NCI-H2029 treated with DMSO at 0.1 percent for 48 hours (cell line): Measurements from ENCODE around the gene PMEPA1.
A peak's percentile ranks its signal among the peaks of the same experiment; 100 is the strongest.
"Not testable (repeated sequence)": the region's sequence is repeated elsewhere in the genome, so short reads cannot be mapped to it uniquely, and the experiment has no call there.

Source experiments
- DNase-seq: peaks from one replicate; lab custom pipeline; 2025; lab: John Stamatoyannopoulos, UW

PMEPA1 gene

DNA sequence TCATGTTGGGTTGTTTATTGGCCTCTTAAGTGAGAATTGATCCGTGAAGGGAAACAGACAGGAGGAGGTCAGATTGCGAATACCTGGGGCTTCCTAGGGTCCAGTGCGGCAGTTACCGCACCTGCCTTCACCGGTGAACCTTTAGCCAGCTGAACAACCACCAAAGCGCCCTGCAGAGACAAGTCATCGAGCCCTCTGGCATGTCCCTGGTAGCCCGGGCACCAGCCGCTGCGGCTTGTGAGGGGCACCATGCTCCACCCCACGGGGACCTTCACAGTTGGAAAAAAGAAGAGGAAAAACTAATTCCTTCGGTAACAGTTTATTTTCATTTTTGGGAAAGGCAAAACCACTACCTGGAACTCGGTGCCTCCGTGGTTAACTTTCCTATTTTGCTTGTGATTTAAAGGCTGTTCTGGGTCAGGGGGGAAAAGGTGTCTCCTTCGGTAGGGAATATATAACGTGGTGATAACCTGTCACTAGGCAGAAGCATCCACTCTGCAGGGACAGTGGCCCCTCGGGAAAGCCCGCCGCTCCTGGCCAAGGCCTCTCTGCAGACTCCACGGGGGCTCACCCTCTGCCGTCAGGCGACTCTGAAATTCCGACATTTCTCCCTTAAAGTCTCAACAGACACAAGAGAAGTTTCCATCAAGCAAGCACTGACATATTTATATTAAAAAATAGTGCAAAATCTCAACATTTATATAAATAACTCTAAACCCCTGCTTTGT is 58.9 kb downstream of the PMEPA1 start:
- DNase-seq = peak; percentile 62

DNA sequence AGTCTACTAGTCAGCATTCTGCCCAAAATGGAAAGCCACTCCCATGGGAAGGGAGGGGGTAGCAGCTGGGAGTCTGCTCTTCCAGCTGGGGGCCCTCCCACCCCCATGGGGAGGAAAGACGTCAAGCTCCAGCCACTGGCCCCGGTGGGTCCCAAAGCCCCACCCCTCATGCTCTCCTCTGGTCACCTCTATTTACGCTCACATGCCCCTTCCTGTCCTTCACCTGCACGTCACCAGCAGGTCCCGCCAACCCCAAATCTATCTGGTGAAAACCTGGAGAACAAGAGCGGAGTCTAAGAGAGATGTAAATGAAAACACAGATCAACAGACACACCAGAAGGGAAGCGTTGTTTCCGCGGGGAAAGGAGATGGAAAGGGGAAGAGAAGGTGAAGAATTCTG is 59.5 kb downstream of the PMEPA1 start:
- DNase-seq = no peak

DNA sequence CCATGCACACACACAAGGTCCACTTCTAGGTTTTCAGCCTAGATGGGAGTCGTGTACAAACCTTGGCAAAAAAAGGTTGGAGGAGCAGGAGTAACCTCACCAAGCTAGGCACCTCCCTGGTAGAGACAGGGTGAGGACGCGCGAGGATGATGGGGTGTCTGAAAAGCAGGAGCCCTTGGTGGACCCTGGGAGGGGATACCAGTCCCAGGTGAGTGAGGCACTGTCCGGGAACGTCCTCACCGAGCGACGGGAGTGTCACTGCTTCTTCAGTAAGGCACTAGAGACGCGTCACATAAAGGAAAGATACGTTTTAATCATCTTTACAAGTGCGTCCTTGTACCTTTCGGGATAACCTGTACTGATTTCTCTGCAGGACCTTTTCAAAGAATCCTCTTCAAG is 60.2 kb downstream of the PMEPA1 start:
- no peak for DNase-seq

DNA sequence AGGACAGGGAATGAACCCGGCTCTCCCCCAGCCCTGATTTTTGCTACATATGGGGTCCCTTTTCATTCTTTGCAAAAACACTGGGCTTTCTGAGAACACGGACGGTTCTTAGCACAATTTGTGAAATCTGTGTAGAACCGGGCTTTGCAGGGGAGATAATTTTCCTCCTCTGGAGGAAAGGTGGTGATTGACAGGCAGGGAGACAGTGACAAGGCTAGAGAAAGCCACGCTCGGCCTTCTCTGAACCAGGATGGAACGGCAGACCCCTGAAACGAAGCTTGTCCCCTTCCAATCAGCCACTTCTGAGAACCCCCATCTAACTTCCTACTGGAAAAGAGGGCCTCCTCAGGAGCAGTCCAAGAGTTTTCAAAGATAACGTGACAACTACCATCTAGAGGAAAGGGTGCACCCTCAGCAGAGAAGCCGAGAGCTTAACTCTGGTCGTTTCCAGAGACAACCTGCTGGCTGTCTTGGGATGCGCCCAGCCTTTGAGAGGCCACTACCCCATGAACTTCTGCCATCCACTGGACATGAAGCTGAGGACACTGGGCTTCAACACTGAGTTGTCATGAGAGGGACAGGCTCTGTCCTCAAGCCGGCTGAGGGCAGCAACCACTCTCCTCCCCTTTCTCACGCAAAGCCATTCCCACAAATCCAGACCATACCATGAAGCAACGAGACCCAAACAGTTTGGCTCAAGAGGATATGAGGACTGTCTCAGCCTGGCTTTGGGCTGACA is 60.8 kb downstream of the PMEPA1 start:
- no peak for DNase-seq

DNA sequence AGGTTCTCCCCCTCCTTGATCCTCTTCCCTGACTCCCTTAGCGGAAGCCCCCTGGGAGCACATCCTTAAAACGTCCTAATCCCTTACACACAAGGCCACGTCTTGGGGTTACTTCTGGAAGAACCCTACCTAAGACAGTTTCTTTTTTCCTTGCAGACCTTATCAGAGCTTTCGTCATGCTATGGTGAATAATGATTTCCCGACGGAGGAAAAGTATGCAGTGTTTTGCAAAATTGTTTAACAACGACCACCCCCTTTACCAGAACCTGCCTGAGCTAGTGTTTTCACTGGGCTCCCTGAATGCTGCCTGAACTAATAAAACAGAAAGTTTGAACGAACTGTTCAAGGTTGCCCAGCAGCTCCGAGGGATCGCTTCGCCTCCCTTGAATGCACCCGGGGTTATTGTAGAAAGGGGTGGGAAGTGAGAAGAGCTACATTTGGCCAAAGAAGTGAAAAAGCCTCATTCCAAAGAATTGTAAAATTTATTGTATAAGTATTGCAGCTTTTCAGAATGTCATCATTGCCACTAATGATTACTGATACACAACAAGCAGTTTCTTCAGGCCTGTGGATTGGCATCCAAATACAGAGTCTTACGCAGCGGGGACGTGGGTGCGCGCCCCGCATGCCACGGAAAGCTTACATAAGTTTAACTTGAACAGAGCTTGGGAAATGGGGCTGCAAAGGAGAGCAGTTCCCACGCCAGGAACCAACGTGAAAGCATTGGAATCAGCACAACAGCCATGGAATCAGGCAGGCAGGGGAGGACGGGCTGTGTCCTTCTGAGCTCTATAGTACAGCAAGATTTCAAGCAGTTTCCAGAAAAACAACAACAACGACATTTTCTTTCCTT is 61.7 kb downstream of the PMEPA1 start:
- no peak for DNase-seq

DNA sequence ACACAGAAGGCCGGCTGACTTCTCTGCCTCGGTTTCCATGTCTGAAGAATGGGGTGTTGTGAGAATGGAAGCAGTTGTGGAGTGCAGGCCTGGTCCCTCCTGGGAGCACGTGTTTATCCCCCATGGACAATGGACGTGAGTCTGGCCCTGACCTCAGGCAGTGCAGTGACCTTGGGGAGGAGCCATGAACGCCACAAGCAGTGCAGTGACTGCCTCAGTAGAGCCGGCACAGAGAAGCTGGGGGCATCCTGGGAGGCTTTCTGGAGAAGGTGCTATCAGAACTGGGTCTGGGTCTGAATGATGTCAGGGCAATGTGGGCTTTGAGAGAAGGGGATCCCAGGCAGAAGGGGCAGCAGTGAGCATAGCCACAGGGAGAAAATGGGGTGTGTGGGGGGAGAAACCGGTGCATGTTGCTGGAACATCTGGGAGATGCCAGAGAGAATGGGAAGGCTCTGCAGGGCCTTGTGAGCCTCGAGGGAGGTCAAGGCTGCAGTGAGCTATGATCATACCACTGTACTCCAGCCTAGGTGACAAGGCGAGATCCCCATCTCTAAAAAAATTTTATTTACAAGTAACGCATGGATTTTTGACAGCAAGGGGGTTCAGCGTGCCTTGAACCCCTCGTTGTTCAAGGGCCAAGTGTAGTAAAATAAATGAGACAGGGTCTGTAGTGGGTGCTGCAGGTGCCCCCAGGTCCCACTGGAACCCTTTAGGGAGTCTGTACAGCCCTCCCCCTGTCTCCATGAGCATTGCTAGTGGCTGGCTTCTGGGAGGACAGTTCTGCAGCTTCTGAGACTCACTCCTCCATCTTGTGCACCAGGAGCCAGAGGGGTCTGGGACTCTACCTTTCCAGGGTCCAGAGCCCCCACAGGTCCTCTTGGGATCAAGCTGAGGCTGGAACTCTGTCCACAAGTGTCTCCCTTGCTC is 62.5 kb downstream of the PMEPA1 start:
- DNase-seq = no peak

DNA sequence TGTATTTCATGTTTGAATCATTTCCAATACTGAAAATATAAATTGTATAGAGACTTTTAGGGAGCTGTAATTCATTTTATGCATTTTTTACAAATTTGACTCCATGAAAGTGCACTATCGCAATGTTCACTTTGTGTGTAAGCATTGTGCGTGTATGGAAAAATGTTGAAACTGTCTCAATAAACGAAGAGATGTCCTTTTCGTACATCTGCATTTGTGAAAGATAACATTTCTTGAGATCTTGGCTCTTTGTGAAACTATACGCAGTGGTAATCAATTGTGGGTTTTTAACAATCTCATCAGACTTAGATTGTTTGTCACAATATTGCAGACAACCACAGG is 70.9 kb downstream of the PMEPA1 start:
- no peak for DNase-seq

DNA sequence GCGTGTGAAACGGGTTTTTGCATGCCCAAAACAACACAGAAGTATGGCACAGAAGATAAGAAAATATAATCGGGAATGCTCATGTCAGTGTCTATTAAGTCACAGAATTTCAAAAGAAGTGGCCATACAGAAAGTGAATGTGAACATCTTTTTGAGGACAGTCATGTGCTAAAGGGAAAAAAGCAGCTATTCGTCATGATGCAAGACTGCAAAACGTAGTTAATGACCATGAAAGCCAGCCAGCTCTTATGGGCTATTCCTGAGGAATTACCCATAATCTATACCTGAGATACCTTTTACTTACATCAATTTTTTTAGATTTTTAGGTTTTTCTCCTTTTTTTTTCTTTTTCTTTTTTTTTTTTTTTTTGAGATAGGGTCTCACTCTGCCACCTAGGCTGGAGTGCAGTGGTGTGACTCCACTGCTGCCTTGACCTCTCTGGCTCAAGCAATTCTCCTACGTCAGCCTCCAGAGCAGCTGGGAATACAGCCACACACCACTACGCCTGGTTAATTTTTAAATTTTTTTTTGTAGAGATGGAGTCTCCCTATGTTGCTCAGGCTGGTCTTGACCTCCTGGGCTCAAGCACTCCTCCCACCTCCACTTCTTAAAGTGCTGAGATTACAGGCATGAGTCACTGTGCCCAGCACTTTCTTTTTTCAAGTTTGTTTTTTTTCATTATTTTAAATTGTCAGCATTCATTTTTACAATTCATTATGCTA is 71.5 kb downstream of the PMEPA1 start:
- no peak for DNase-seq

DNA sequence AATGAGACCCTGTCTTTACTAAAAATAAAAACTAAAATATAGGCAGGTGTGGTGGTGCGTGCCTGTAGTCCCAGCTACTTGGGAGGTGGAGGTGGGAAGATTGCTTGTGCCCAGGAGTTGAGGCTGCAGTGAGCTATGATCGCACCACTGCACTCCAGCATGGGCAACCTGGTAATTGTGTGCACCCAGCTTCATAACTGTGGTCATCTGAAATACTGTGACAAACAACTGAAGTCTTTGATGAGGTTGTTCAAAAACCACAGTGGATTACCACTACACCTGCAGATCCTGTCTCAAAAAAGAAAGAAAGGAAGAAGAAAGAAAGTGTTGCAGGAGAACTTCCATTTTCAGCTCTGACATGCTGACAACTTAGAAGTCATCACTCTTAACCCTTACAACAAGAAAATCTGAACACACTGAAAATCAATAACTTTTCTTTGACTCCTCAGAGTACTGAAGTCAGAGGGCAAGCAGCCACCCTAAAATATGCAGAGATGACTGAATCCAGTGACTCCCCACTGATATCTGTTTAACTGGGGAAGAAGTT is 75.8 kb downstream of the PMEPA1 start:
- DNase-seq = no peak

DNA sequence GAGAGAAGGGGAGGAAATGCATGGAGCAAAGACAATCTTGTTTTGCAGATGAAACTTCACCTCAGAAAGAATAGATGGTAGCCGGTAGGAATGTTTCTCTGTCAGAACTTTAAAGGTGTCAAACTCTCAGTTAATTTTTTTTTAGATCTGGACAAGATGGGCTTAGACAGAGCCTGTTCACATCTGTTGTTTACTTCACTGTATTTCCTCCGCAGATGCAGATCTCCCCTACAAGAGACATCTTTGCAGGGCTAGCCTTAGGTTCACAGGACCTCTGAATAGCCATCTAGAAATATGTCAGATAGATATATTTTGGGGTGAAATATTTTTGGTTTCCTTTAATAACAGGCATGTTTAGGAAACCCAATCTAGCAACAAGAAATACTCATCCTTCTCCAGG is 77.5 kb downstream of the PMEPA1 start:
- no peak for DNase-seq

DNA sequence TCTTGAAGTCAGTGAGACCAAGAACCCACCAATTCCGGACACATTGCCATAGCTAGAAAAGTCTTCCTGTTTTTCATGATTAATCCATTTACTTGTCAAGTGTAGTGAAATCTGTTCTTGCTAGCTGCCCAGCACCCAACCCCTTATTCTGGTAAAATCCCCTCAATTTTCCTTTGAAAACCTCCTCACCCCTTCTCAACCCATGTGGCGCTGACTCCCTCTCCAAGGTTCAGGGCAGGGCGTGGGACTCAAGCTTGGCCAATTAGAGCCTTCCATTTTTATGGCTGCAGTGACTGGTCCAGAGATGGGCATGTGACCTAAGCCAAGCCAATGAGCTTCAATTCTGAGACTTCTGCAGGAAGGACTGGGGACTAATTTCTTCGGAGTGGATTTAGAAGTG is 79.8 kb downstream of the PMEPA1 start:
- DNase-seq = no peak

DNA sequence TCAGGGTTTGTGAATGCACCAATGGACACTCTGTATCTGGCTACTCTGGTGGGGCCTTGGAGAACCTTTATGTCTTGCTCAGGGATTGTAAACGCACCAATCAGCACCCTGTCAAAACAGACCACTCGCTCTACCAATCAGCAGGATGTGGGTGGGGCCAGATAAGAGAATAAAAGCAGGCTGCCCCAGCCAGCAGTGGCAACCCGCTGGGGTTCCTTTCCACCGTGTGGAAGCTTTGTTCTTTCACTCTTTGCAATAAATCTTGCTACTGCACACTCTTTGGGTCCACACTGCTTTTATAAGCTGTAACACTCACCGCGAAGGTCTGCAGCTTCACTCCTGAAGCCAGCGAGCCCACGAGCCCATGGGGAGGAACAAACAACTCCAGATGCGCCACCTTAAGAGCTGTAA is 80.3 kb downstream of the PMEPA1 start:
- DNase-seq = not testable (repeated sequence)

DNA sequence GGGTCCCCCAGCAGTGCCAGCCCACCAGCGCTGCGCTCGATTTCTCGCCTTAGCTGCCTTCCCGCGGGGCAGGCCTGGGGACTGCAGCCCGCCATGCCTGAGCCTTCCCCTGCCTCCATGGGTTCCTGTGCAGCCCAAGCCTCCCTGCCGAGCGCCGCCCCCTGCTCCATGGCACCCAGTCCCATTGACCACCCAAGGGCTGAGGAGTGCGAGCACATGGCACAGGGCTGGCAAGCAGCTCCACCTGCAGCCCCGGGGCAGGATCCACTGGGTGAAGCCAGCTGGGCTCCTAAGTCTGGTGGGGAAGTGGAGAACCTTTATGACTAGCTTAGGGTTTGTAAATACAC is 80.9 kb downstream of the PMEPA1 start:
- DNase-seq = not testable (repeated sequence)

DNA sequence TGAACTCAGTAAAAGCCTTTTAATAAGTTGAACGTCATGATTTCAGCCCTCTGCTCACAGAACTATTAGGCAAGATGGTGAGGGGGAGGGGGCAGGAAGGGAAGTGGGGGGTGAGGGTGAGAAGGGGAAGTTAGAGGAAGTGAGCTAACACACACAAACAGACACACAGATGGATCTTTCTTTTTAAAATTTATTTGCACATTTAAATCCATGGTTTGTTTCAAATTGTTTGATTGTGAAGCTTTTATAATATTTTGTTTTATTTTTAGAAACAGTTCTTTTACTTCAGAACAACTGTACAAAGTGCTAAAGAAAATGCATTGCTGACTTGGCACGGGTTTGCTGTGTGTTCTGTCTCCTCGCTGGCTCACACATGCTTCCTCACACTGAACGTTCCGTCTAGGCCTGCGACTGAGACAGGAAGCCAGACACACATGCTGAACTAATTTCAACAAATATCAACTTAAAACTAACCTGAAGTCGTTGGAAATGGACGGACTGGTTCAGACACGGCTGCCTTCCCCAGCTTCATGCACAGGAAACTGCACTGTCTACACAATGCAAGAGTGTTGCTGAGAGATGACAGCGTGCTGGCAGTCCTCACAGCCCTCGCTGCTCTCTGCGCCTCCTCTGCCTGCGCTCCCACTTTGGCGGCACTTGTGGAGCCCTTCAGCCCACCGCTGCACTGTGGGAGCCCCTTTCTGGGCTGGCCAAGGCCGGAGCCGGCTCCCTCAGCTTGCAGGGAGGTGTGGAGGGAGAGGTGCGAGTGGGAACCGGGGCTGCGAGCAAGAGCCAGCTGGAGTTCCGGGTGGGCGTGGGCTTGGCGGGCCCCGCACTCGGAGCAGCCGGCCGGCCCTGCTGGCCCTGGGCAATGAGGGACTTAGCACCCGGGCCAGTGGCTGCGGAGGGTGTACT is 81.5 kb downstream of the PMEPA1 start:
- DNase-seq = no peak

DNA sequence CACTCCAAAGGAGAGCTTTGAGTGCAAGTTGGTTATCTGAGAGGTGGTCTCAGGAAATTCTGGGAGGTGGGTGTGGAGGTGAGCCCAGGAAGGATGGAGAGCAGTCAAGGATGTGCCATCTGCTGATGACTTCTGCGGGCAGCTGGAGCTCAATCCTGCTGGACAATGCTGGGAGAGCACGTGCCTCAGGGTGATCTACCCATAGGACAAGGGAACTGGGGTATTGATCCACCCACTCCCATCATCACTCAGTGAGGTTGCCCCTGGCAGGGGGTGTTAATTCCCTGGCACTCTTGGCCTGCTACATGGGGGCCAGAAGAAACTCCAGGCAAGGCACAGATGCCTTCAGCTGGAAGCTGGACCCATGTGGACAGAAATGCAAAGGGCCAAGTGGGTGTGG is 82.5 kb downstream of the PMEPA1 start:
- no peak for DNase-seq

DNA sequence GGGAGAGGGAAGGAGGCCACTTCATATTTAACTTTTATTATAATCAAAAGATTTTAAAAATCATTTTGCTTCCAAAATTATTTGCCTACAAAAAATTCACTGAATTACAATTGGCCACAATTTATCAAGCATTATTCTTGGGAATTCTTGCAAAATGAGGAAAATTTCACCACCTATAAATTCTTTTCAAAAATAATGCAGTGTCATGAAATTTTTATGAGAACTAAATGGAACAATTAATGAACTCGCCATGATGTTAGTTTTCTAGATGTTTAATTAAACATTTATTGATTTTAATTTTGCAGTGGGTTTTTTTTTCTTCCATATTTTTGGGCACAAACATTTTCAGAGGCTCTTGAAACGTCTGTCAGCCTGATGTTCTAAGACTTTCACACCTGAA is 83.8 kb downstream of the PMEPA1 start:
- DNase-seq = no peak

DNA sequence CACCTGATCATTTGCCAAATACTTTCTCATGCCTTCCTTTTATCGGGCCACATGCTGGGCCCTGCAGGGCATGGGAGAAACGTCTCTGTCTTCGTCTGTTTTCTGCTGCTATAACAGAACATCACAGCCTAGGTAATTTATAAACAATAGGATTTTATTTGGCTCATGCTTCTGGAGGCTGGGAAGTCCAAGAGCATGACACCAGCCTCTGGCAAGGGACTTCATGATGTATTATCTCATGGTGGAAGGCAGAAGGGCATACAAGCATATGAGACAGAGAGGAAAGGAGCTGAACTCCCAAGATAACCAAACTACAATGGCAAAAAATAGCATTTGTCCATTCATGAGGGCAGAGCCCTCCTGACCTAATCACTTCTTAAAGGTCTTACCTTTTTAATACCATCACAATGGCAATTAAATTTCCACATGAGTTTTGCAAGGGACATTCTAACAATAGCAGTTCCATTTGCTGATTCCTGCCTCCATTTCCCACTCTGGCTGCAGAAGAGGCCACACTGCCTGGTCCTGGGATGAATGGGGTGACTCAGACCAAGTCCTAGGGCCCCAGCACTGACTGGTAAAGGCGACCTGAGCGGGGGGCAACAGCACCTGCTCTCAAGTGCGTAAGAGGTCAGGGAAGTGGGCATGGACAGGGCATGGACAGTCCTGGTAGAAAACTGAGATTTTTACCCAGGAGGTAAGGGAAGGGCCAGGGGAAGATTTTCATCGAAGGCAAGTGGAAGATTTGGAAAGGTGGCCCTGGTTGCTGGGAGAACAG is 84.4 kb downstream of the PMEPA1 start:
- DNase-seq = no peak

DNA sequence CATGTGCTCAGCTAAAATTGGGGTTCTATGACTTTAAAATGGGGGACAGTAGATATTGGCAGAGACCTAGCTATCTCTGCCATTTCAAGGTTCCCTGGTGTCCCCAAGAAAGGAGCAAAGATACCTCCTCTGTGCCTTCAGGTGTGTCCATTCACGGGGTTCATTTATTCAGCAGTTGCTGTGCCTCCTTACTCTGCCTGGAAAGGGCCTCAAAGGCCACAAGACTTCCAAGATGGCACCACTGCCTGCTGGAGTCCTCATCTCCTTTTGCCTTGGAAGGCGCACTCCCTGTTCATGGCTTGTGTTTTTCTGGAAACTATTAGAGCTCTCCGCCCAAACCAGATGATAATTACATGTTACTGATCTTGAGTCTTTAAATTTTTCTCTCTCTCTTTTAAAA is 85.7 kb downstream of the PMEPA1 start:
- no peak for DNase-seq
